22Rv1 (cell line): ENCODE results near the gene PIM2.

Experiments
- CTCF ChIP-seq: fragments of 450-650 bp; IDR thresholded peaks from 2 replicates; pipeline ENCODE4 v1.5.1; 2017; ENCODE audit warnings: mild to moderate bottlenecking
- ZFX ChIP-seq: fragments of 450-650 bp; IDR thresholded peaks from 2 replicates; pipeline ENCODE4 v1.6.1; 2017; ENCODE audit warnings: antibody characterized with exemption, borderline replicate concordance

DNA sequence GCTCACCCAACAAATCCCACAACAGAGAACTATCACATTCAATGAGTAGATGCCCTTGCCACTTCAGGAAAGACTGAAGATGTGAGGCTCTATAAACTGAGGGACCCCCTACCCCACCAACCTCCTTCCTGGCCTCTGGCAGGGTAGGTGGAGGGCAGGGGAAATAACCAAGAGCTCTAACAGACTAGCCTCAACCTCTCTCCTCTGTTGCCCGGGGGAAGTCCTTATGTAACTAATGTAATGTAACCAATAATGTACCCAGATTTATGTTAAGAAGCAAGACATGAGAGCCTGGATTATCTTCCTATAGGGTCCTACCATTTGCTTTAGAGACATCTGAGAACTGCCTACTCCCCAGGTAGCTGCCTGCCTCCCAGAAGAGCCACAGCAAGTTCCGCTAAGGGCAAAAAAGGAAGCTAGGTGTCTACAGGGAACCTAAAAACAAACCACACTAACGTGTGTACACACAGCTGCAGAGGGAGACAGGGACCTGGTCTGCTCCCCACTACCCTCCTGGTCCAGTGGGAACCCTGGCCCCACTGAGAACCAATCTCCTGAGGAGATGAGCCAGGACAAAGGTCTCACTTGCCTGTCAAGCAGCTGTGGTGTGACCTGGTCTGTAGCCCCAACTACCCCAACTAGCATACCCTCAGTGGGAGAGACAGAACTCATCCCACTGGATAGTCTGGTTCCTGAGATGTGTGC is 20.9 kb upstream of the PIM2 start:
- TF ChIP-seq CTCF (no peak), ZFX (no peak)
